Large intestine (tissue), 3 donors: Measurements from ENCODE around the gene IL21R. TPM values are rescaled to one million over a fixed set of nuclear protein-coding genes. Genes with fewer than 3 reads are reported as not detected.

Experiments used
- DNase-seq, 2 donors: peaks; one replicate each; pipeline versions ENCODE4 v3.0.0 to v3.0.0-alpha.2; 2013
- H3K27ac ChIP-seq: one replicate; pipeline ENCODE4 v1.5.1; 2013; ENCODE audit warnings: low read length
- H3K27me3 ChIP-seq: 2 replicates; pipeline ENCODE4 v1.6.1; 2013; ENCODE audit warnings: low read length; ENCODE audit not compliant: control insufficient read depth, insufficient read depth
- H3K36me3 ChIP-seq: 2 replicates; pipeline ENCODE4 v1.6.1; 2013; ENCODE audit warnings: low read length; ENCODE audit not compliant: control insufficient read depth, insufficient read depth
- H3K4me1 ChIP-seq: one replicate; pipeline ENCODE4 v1.6.1; 2013; ENCODE audit warnings: low read length; ENCODE audit not compliant: control insufficient read depth, insufficient read depth
- H3K4me3 ChIP-seq: one replicate; pipeline ENCODE4 v1.5.1; 2013; ENCODE audit warnings: low read length
- H3K9me3 ChIP-seq: one replicate; pipeline ENCODE4 v1.6.1; 2013; ENCODE audit warnings: mild to moderate bottlenecking, low read depth, low read length, moderate library complexity; ENCODE audit not compliant: control insufficient read depth
- WGBS: methylation state at CpG from one replicate; pipeline ENCODE4 v1.1.5; 2013; ENCODE audit warnings: low lambda C conversion rate; ENCODE audit not compliant: insufficient coverage; 5-methylcytosine and 5-hydroxymethylcytosine counted together
- polyA plus RNA-seq: library from polyadenylated mRNA; unstranded; fragments of 120-200 nt; gene quantifications from one replicate; pipeline ENCODE4 v1.2.1, GENCODE V29; 2013

IL21R gene
- polyA plus RNA-seq, 1 donor, result 0.39 TPM

- no peak for DNase-seq
- no peak overlapping the region for H3K4me3 ChIP-seq
- peaks cover 84% of the 10 kb centered on the region for H3K36me3 ChIP-seq
- no peaks in the 10 kb centered on the region for H3K4me1 ChIP-seq
- H3K9me3 ChIP-seq, result no peaks in the 10 kb centered on the region
- H3K27ac ChIP-seq, result no peak overlapping the region
- WGBS, result 80% methylated on average over 1 of the region's 9 CpGs
- H3K27me3 ChIP-seq, result no peaks in the 10 kb centered on the region
Measured at GRCh38 chr16:27476240-27476639, 74.3 kb downstream of the IL21R start.

GRCh38 chr16:27480761-27481160, 78.8 kb downstream of the IL21R start:
- Histone ChIP-seq H3K9me3 (no peaks in the 10 kb centered on the region), H3K4me3 (no peak overlapping the region), H3K27ac (no peak overlapping the region), H3K27me3 (no peaks in the 10 kb centered on the region), H3K4me1 (peaks cover 17% of the 10 kb centered on the region), H3K36me3 (peaks cover 85% of the 10 kb centered on the region)
- WGBS, result 80% methylated on average over 1 of the region's 7 CpGs
- DNase-seq, result no peak

- Histone ChIP-seq H3K4me1 (peaks cover 17% of the 10 kb centered on the region), H3K4me3 (no peak overlapping the region), H3K27me3 (no peaks in the 10 kb centered on the region), H3K27ac (no peak overlapping the region), H3K36me3 (peaks cover 85% of the 10 kb centered on the region), H3K9me3 (no peaks in the 10 kb centered on the region)
- no CpG with 5 or more reads among the region's 15 CpGs for WGBS
- no peak for DNase-seq
Measured at GRCh38 chr16:27481282-27481934, 79.4 kb downstream of the IL21R start.

- Histone ChIP-seq H3K4me3 (no peak overlapping the region), H3K4me1 (peaks cover 17% of the 10 kb centered on the region), H3K27ac (peak overlapping the region; percentile 25), H3K36me3 (peaks cover 84% of the 10 kb centered on the region), H3K9me3 (no peaks in the 10 kb centered on the region), H3K27me3 (no peaks in the 10 kb centered on the region)
- peak; percentile 58 for DNase-seq
- no CpG with 5 or more reads among the region's 10 CpGs for WGBS
Measured at GRCh38 chr16:27482397-27483087, 80.6 kb downstream of the IL21R start.

- no peaks in the 10 kb centered on the region for H3K27me3 ChIP-seq
- no peak for DNase-seq
- WGBS, result no CpG with 5 or more reads among the region's 5 CpGs
- peaks cover 17% of the 10 kb centered on the region for H3K4me1 ChIP-seq
- peak overlapping the region; percentile 25 for H3K27ac ChIP-seq
- H3K36me3 ChIP-seq, result peaks cover 85% of the 10 kb centered on the region
- no peak overlapping the region for H3K4me3 ChIP-seq
- H3K9me3 ChIP-seq, result no peaks in the 10 kb centered on the region
Measured at GRCh38 chr16:27483088-27483437, 81.1 kb downstream of the IL21R start.

- Histone ChIP-seq H3K27ac (peak overlapping the region; percentile 25), H3K9me3 (no peaks in the 10 kb centered on the region), H3K4me1 (peaks cover 17% of the 10 kb centered on the region), H3K27me3 (no peaks in the 10 kb centered on the region), H3K4me3 (no peak overlapping the region), H3K36me3 (peaks cover 85% of the 10 kb centered on the region)
- DNase-seq, result no peak
- no CpG with 5 or more reads among the region's 5 CpGs for WGBS
Measured at GRCh38 chr16:27483624-27484023, 81.7 kb downstream of the IL21R start.

- Histone ChIP-seq H3K36me3 (peaks cover 98% of the 10 kb centered on the region), H3K27me3 (no peaks in the 10 kb centered on the region), H3K4me3 (no peak overlapping the region), H3K4me1 (peaks cover 17% of the 10 kb centered on the region), H3K27ac (no peak overlapping the region), H3K9me3 (no peaks in the 10 kb centered on the region)
- 100% methylated on average over 3 of the region's 9 CpGs for WGBS
- no peak for DNase-seq
Measured at GRCh38 chr16:27485126-27485525, 83.2 kb downstream of the IL21R start.

GRCh38 chr16:27485811-27486210, 83.8 kb downstream of the IL21R start:
- WGBS, result no CpG with 5 or more reads among the region's 11 CpGs
- Histone ChIP-seq H3K4me3 (no peak overlapping the region), H3K9me3 (no peaks in the 10 kb centered on the region), H3K36me3 (peaks cover 98% of the 10 kb centered on the region), H3K27ac (no peak overlapping the region), H3K27me3 (no peaks in the 10 kb centered on the region), H3K4me1 (peaks cover 17% of the 10 kb centered on the region)
- DNase-seq, result no peak

- Histone ChIP-seq H3K36me3 (peaks cover 96% of the 10 kb centered on the region), H3K4me1 (peaks cover 17% of the 10 kb centered on the region), H3K4me3 (no peak overlapping the region), H3K27ac (no peak overlapping the region), H3K9me3 (no peaks in the 10 kb centered on the region), H3K27me3 (no peaks in the 10 kb centered on the region)
- DNase-seq, result no peak
- 100% methylated on average over 1 of the region's 8 CpGs for WGBS
Measured at GRCh38 chr16:27486344-27486743, 84.4 kb downstream of the IL21R start.

- no CpG with 5 or more reads among the region's 3 CpGs for WGBS
- Histone ChIP-seq H3K27me3 (no peaks in the 10 kb centered on the region), H3K9me3 (no peaks in the 10 kb centered on the region), H3K4me1 (peaks cover 13% of the 10 kb centered on the region), H3K27ac (no peak overlapping the region), H3K36me3 (peaks cover 96% of the 10 kb centered on the region), H3K4me3 (no peak overlapping the region)
- no peak for DNase-seq
Measured at GRCh38 chr16:27486760-27487159, 84.8 kb downstream of the IL21R start.

GRCh38 chr16:27489421-27489820, 87.4 kb downstream of the IL21R start:
- no peaks in the 10 kb centered on the region for H3K27me3 ChIP-seq
- H3K4me3 ChIP-seq, result no peak overlapping the region
- H3K36me3 ChIP-seq, result peaks cover 89% of the 10 kb centered on the region
- DNase-seq, result no peak
- no peaks in the 10 kb centered on the region for H3K9me3 ChIP-seq
- no peaks in the 10 kb centered on the region for H3K4me1 ChIP-seq
- no peak overlapping the region for H3K27ac ChIP-seq
- WGBS, result no CpG with 5 or more reads among the region's 21 CpGs
